Liver (tissue), 9 donors: Measurements from ENCODE around the gene TXLNA. TPM values are rescaled to one million over a fixed set of nuclear protein-coding genes. Genes with fewer than 3 reads are reported as not detected.

ENCODE experiments used
- DNase-seq: peaks from one replicate; pipeline ENCODE4 v3.0.0-alpha.2; 2017; ENCODE audit warnings: low spot score
- H3K27ac ChIP-seq, 2 donors: one replicate each; pipeline ENCODE4 v1.7.0; 2013; ENCODE audit warnings: inconsistent platforms in 2 of 2, low read length in 2 of 2, control low read depth in 1 of 2, low read depth in 1 of 2, mild to moderate bottlenecking in 1 of 2
- H3K27me3 ChIP-seq, 4 donors: one replicate each; pipeline versions ENCODE4 v1.6.1 to v1.7.0; 2013; ENCODE audit warnings: low read length in 3 of 4, inconsistent platforms in 1 of 4, mild to moderate bottlenecking in 1 of 4, moderate library complexity in 1 of 4; ENCODE audit not compliant: control insufficient read depth in 4 of 4, insufficient read depth in 4 of 4
- H3K36me3 ChIP-seq, 4 donors: one replicate each; pipeline versions ENCODE4 v1.6.1 to v1.7.0; 2013; ENCODE audit warnings: low read length in 3 of 4, mild to moderate bottlenecking in 3 of 4, low read depth in 1 of 4, moderate library complexity in 1 of 4; ENCODE audit not compliant: control insufficient read depth in 4 of 4, insufficient read depth in 3 of 4
- H3K4me1 ChIP-seq, 4 donors: one replicate each; pipeline versions ENCODE4 v1.6.1 to v1.7.0; 2013; ENCODE audit warnings: low read length in 3 of 4, mild to moderate bottlenecking in 3 of 4, moderate library complexity in 1 of 4; ENCODE audit not compliant: control insufficient read depth in 4 of 4, insufficient read depth in 4 of 4
- H3K4me3 ChIP-seq, 3 donors: one replicate each; pipeline versions ENCODE4 v1.6.1 to v1.7.0; 2013; ENCODE audit warnings: low read length in 3 of 3, control low read depth in 1 of 3, low read depth in 1 of 3, mild to moderate bottlenecking in 1 of 3
- H3K9ac ChIP-seq, 2 donors: one replicate each; pipeline ENCODE4 v1.7.0; 2013; ENCODE audit warnings: low read length in 2 of 2, mild to moderate bottlenecking in 2 of 2, moderate library complexity in 2 of 2, control low read depth in 1 of 2, low read depth in 1 of 2
- H3K9me3 ChIP-seq, 4 donors: one replicate each; pipeline versions ENCODE4 v1.6.1 to v1.7.0; 2013; ENCODE audit warnings: low read length in 3 of 4; ENCODE audit not compliant: control insufficient read depth in 4 of 4
- FOXA1 ChIP-seq: IDR thresholded peaks from 2 replicates; pipeline ENCODE4 v1.6.1; 2016; ENCODE audit warnings: antibody characterized with exemption
- GABPA ChIP-seq, 2 donors: IDR thresholded peaks in 1 of 2; conservative IDR thresholded peaks in 1 of 2; 2 replicates each; pipeline ENCODE4 v1.6.1; 2016; ENCODE audit warnings: antibody characterized with exemption in 2 of 2, mild to moderate bottlenecking in 1 of 2, moderate library complexity in 1 of 2
- HNF4G ChIP-seq: IDR thresholded peaks from 2 replicates; pipeline ENCODE4 v1.6.1; 2016; ENCODE audit warnings: antibody characterized with exemption
- JUND ChIP-seq, 2 donors: IDR thresholded peaks; 2 replicates each; pipeline ENCODE4 v1.6.1; 2016; ENCODE audit warnings: antibody characterized with exemption in 2 of 2
- NR2F2 ChIP-seq: IDR thresholded peaks from 2 replicates; pipeline ENCODE4 v1.6.1; 2016; ENCODE audit warnings: antibody characterized with exemption
- RAD21 ChIP-seq, 2 donors: IDR thresholded peaks; 2 replicates each; pipeline ENCODE4 v1.6.1; 2016; ENCODE audit warnings: antibody characterized with exemption in 2 of 2, mild to moderate bottlenecking in 2 of 2
- RXRA ChIP-seq, 2 donors: IDR thresholded peaks; 2 replicates each; pipeline ENCODE4 v1.6.1; 2017 to 2018; ENCODE audit warnings: antibody characterized with exemption in 2 of 2, mild to moderate bottlenecking in 1 of 2
- SP1 ChIP-seq: IDR thresholded peaks from 2 replicates; pipeline ENCODE4 v1.6.1; 2018; ENCODE audit warnings: antibody characterized with exemption, mild to moderate bottlenecking
- TAF1 ChIP-seq: conservative IDR thresholded peaks from 2 replicates; pipeline ENCODE4 v1.6.1; 2016; ENCODE audit warnings: antibody characterized with exemption, mild to moderate bottlenecking
- YY1 ChIP-seq: IDR thresholded peaks from 2 replicates; pipeline ENCODE4 v1.6.1; 2016; ENCODE audit warnings: antibody characterized with exemption, mild to moderate bottlenecking
- WGBS: extraction: QIAGEN DNeasy Blood & Tissue Kit; methylation state at CpG from one replicate; pipeline ENCODE4 v1.1.7; 2013; 5-methylcytosine and 5-hydroxymethylcytosine counted together
- polyA plus RNA-seq, 2 donors: library from polyadenylated mRNA; stranded (reverse) in 1 of 2; unstranded in 1 of 2; fragments of 200-250 nt in 1 of 2; fragments of >200 nt in 1 of 2; fragmentation: Nextera tagmentation in 1 of 2; extraction: Ambion mirVana in 1 of 2; gene quantifications; one replicate each; pipeline versions ENCODE4 v1.2.1 to v1.2.3, GENCODE V29; 2013 to 2015
- total RNA-seq, 2 donors: library from RNA; depleted of rRNA; stranded (reverse); fragments of >200 nt; gene quantifications; one replicate each; pipeline ENCODE4 v1.2.3, GENCODE V29; 2014
- TF ChIP-seq, protein P1 (sequence below): IDR thresholded peaks from 2 replicates; pipeline ENCODE4 v1.6.1; 2016; ENCODE audit warnings: antibody characterized with exemption, mild to moderate bottlenecking
- TF ChIP-seq, protein P2 (sequence below): fragments of 150-350 bp; IDR thresholded peaks from 2 replicates; pipeline ENCODE4 v1.5.1; 2017; ENCODE audit warnings: improper control_type of control experiment, low read depth, low read length; ENCODE audit not compliant: missing input control
- TF ChIP-seq, protein P3 (sequence below): IDR thresholded peaks from 2 replicates; pipeline ENCODE4 v1.6.1; 2016; ENCODE audit warnings: antibody characterized with exemption
- TF ChIP-seq, protein P4 (sequence below): IDR thresholded peaks from 2 replicates; pipeline ENCODE4 v1.6.1; 2016; ENCODE audit warnings: antibody characterized with exemption
- TF ChIP-seq, protein P5 (sequence below): IDR thresholded peaks from 2 replicates; pipeline ENCODE4 v1.6.1; 2016; ENCODE audit warnings: antibody characterized with exemption
- donor health status: healthy.
- donor health status: healthy.
- donor health status: healthy.
- donor health status: healthy.
- donor health status: healthy.

Gene TXLNA
- total and polyA plus RNA-seq, 4 donors, result 17.9 to 46.7 (median 28.9) TPM

DNA sequence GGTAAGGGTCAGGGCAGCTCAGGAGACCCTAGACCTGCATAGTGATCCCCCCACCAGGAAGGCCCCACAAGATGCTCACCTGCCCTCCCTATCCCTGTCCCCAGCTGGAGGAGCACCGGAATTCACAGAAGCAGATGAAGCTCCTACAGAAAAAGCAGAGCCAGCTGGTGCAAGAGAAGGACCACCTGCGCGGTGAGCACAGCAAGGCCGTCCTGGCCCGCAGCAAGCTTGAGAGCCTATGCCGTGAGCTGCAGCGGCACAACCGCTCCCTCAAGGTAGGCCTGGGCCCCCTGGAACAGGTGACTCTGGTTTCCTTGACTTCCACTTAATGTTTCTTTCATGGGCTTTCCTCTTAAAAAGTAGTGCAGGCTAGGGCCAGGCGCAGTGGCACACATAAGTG lies 8.4 kb downstream of the TXLNA start (continued):
- TF ChIP-seq, protein P1, sequence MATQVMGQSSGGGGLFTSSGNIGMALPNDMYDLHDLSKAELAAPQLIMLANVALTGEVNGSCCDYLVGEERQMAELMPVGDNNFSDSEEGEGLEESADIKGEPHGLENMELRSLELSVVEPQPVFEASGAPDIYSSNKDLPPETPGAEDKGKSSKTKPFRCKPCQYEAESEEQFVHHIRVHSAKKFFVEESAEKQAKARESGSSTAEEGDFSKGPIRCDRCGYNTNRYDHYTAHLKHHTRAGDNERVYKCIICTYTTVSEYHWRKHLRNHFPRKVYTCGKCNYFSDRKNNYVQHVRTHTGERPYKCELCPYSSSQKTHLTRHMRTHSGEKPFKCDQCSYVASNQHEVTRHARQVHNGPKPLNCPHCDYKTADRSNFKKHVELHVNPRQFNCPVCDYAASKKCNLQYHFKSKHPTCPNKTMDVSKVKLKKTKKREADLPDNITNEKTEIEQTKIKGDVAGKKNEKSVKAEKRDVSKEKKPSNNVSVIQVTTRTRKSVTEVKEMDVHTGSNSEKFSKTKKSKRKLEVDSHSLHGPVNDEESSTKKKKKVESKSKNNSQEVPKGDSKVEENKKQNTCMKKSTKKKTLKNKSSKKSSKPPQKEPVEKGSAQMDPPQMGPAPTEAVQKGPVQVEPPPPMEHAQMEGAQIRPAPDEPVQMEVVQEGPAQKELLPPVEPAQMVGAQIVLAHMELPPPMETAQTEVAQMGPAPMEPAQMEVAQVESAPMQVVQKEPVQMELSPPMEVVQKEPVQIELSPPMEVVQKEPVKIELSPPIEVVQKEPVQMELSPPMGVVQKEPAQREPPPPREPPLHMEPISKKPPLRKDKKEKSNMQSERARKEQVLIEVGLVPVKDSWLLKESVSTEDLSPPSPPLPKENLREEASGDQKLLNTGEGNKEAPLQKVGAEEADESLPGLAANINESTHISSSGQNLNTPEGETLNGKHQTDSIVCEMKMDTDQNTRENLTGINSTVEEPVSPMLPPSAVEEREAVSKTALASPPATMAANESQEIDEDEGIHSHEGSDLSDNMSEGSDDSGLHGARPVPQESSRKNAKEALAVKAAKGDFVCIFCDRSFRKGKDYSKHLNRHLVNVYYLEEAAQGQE, result no peak
- no peak for TF ChIP-seq TAF1
- TF ChIP-seq RAD21 (IDR thresholded peaks at IDR 0.05), result no peak
- TF ChIP-seq, protein P2, sequence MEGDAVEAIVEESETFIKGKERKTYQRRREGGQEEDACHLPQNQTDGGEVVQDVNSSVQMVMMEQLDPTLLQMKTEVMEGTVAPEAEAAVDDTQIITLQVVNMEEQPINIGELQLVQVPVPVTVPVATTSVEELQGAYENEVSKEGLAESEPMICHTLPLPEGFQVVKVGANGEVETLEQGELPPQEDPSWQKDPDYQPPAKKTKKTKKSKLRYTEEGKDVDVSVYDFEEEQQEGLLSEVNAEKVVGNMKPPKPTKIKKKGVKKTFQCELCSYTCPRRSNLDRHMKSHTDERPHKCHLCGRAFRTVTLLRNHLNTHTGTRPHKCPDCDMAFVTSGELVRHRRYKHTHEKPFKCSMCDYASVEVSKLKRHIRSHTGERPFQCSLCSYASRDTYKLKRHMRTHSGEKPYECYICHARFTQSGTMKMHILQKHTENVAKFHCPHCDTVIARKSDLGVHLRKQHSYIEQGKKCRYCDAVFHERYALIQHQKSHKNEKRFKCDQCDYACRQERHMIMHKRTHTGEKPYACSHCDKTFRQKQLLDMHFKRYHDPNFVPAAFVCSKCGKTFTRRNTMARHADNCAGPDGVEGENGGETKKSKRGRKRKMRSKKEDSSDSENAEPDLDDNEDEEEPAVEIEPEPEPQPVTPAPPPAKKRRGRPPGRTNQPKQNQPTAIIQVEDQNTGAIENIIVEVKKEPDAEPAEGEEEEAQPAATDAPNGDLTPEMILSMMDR, result no peak
- no peak for TF ChIP-seq HNF4G
- TF ChIP-seq GABPA (IDR thresholded peaks at IDR 0.05 in 1 of 2, conservative IDR thresholded peaks at IDR 0.05 in 1 of 2), result no peak
- TF ChIP-seq, protein P3, sequence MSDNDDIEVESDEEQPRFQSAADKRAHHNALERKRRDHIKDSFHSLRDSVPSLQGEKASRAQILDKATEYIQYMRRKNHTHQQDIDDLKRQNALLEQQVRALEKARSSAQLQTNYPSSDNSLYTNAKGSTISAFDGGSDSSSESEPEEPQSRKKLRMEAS, result no peak
- TF ChIP-seq NR2F2, result no peak
- TF ChIP-seq, protein P4, sequence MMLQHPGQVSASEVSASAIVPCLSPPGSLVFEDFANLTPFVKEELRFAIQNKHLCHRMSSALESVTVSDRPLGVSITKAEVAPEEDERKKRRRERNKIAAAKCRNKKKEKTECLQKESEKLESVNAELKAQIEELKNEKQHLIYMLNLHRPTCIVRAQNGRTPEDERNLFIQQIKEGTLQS, result no peak

DNA sequence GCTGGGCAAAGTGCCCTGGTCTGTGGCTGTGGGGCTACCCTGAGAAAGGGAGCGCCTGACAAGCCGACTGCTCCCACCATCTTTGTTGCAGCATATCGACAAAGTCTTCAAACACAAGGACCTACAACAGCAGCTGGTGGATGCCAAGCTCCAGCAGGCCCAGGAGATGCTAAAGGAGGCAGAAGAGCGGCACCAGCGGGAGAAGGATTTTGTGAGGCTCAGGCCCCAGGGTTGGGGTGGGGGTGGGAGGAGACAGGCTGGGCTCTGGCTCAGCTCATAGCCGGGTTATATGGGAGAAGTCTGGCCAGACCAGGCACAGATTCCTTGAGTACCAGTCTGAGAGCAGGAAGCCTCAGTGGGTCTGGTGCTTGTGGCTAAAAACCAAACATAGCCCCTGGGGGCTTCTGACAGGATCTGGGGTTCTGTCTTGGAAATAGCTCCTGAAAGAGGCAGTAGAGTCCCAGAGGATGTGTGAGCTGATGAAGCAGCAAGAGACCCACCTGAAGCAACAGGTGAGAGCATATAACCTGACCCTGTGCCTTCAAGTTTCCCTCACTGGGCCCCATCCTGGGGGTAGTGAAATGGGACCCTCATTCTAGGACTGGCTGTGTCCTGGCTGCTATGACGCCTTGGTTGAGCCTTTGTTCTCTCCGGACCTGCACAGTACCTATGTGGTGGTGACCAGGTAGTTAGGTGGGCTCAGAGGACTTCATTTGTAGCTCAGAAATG lies 12.9 kb downstream of the TXLNA start:
- peaks cover 0 to 3% (median 0%) of the 10 kb centered on the region in 4 donors for H3K4me1 ChIP-seq
- H3K9ac ChIP-seq, result no peak overlapping the region
- TF ChIP-seq, protein P2, result no peak
- no peak for DNase-seq
- no peak overlapping the region for H3K27ac ChIP-seq
- H3K4me3 ChIP-seq, result no peak overlapping the region
- no peaks in the 10 kb centered on the region for H3K9me3 ChIP-seq
- WGBS, result 96% methylated on average over 8 of the region's 8 CpGs
- no peaks in the 10 kb centered on the region for H3K27me3 ChIP-seq
- H3K36me3 ChIP-seq, result peaks cover 36 to 95% (median 81%) of the 10 kb centered on the region in 4 donors

DNA sequence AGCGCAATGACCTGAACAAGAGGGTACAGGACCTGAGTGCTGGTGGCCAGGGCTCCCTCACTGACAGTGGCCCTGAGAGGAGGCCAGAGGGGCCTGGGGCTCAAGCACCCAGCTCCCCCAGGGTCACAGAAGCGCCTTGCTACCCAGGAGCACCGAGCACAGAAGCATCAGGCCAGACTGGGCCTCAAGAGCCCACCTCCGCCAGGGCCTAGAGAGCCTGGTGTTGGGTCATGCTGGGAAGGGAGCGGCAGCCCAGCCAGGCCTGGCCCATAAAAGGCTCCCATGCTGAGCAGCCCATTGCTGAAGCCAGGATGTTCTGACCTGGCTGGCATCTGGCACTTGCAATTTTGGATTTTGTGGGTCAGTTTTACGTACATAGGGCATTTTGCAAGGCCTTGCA lies 15.5 kb downstream of the TXLNA start:
- H3K27me3 ChIP-seq, result no peaks in the 10 kb centered on the region
- H3K36me3 ChIP-seq, result peaks cover 30 to 73% (median 60%) of the 10 kb centered on the region in 4 donors
- H3K9ac ChIP-seq, result no peak overlapping the region
- peaks cover 0 to 16% (median 10%) of the 10 kb centered on the region in 4 donors for H3K4me1 ChIP-seq
- DNase-seq, result no peak
- WGBS, result 98% methylated on average over 6 of the region's 6 CpGs
- no peak overlapping the region for H3K27ac ChIP-seq
- H3K9me3 ChIP-seq, result no peaks in the 10 kb centered on the region
- H3K4me3 ChIP-seq, result no peak overlapping the region
- no peak for TF ChIP-seq HNF4G
- no peak for TF ChIP-seq YY1
- TF ChIP-seq, protein P4, result no peak
- TF ChIP-seq RXRA (IDR thresholded peaks at IDR 0.05), result no peak
- TF ChIP-seq FOXA1, result no peak
- no peak for TF ChIP-seq NR2F2
- TF ChIP-seq SP1, result no peak
- TF ChIP-seq JUND (IDR thresholded peaks at IDR 0.05), result no peak
- TF ChIP-seq, protein P3, result no peak
- TF ChIP-seq, protein P5, sequence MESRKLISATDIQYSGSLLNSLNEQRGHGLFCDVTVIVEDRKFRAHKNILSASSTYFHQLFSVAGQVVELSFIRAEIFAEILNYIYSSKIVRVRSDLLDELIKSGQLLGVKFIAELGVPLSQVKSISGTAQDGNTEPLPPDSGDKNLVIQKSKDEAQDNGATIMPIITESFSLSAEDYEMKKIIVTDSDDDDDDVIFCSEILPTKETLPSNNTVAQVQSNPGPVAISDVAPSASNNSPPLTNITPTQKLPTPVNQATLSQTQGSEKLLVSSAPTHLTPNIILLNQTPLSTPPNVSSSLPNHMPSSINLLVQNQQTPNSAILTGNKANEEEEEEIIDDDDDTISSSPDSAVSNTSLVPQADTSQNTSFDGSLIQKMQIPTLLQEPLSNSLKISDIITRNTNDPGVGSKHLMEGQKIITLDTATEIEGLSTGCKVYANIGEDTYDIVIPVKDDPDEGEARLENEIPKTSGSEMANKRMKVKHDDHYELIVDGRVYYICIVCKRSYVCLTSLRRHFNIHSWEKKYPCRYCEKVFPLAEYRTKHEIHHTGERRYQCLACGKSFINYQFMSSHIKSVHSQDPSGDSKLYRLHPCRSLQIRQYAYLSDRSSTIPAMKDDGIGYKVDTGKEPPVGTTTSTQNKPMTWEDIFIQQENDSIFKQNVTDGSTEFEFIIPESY, result no peak
